Psoas muscle (tissue), 8 donors: ENCODE measurements around the gene VSTM2B. TPM values are rescaled to one million over a fixed set of nuclear protein-coding genes. Genes with fewer than 3 reads are reported as not detected.

Source experiments
- ATAC-seq, 4 donors: fragments of 200-7000 bp; cut with Tn5 transposase; one replicate each; pipeline ENCODE4 v1.9.1; 2020; ENCODE audit warnings: moderate library complexity in 3 of 4, mild to moderate bottlenecking in 2 of 4
- DNase-seq, 2 donors: peaks; one replicate each; pipeline ENCODE4 v3.0.0-alpha.2; 2020
- H3K27ac ChIP-seq: fragments of 200-600 bp; one replicate; pipeline ENCODE4 v1.8.0; 2022
- H3K27me3 ChIP-seq, 3 donors: fragments of 200-600 bp in 1 of 3; one replicate each; pipeline versions ENCODE4 v1.6.1 to v1.8.0; 2013 to 2022; ENCODE audit warnings: low read length in 2 of 3, mild to moderate bottlenecking in 2 of 3, moderate library complexity in 1 of 3; ENCODE audit not compliant: insufficient read depth in 3 of 3
- H3K36me3 ChIP-seq, 2 donors: fragments of 200-600 bp in 1 of 2; one replicate each; pipeline versions ENCODE4 v1.6.1 to v1.8.0; 2013 to 2022; ENCODE audit warnings: low read depth in 1 of 2, mild to moderate bottlenecking in 1 of 2, moderate library complexity in 1 of 2; ENCODE audit not compliant: insufficient read depth in 1 of 2
- H3K4me1 ChIP-seq: fragments of 200-600 bp; one replicate; pipeline ENCODE4 v1.8.0; 2022
- H3K4me3 ChIP-seq: fragments of 200-600 bp; one replicate; pipeline ENCODE4 v1.8.0; 2022; ENCODE audit warnings: mild to moderate bottlenecking
- H3K9me3 ChIP-seq: fragments of 200-600 bp; one replicate; pipeline ENCODE4 v1.8.0; 2022
- CTCF ChIP-seq: fragments of 200-600 bp; IDR thresholded peaks from one replicate; pipeline ENCODE4 v1.8.0; 2022; ENCODE audit warnings: antibody characterized with exemption
- WGBS, 3 donors: extraction: QIAGEN DNeasy Blood & Tissue Kit; methylation state at CpG; one replicate each; pipeline versions ENCODE4 v1.1.6 to v1.1.7; 2013; 5-methylcytosine and 5-hydroxymethylcytosine counted together
- intact Hi-C, 2 donors: fragments of 100-400 bp; cut with DNase I; formaldehyde crosslinking; loops; one replicate each; pipeline versions ENCODE4 v1.11.0 to v1.14.2; 2022
- polyA plus RNA-seq, 3 donors: library from polyadenylated mRNA; stranded (reverse); fragments of 200-250 nt; gene quantifications; one replicate each; pipeline ENCODE4 v1.2.3, GENCODE V29; 2013
- total RNA-seq, 4 donors: library from RNA; stranded (reverse); fragmentation: NEBNext Ultra II Directional in 2 of 4; extraction: Animal tissue kit (Norgen Biotek cat#: 25700) in 2 of 4; gene quantifications; one replicate each; pipeline versions ENCODE4 v1.2.1 to v1.2.4, GENCODE V29; 2021 to 2023
- donor health status: healthy with polysubstance abuse.
- donor health status: DM: no; HTN: no; CAD: no; lungs with moderate emphysema.
- donor health status: Bipolar disorder and iron deficiency.
- donor health status: healthy.
- donor health status: DM: yes; HTN: yes; CAD: no.
- donor health status: DM: no; HTN: no; CAD: no.
- donor health status: DM: no; HTN: no; CAD: no.
- donor health status: DM: yes; HTN: yes; CAD: no.

VSTM2B gene
- total and polyA plus RNA-seq, 7 donors, result not detected

DNA sequence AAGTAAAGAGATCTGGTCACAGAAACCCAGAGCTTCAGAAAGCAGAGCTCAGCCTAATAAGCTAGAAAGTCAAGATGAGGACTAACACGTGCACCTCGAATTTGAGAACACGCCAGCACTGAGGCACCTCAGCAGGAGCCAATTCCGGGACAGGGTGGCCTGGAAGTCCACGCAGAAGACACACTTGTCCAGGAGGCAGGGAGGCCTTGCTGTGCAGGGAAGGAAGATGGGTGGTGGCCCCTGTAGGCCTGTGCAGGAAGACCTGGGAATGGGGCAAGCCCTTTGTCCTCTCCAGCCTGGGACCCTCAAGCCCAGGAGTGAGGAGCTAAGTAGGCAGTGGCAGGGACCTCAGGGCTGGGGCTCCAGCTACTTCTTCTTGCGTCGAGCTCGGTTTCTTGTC, 16.3 kb upstream of the VSTM2B start:
- Histone ChIP-seq H3K36me3 (no peaks in the 10 kb centered on the region), H3K9me3 (no peaks in the 10 kb centered on the region), H3K4me3 (no peak overlapping the region), H3K27me3 (peaks cover 0 to 15% (median 8%) of the 10 kb centered on the region in 3 donors), H3K4me1 (no peaks in the 10 kb centered on the region), H3K27ac (no peak overlapping the region)
- no peak for TF ChIP-seq CTCF
- DNase-seq (no peak), ATAC-seq (no peak)
- intact Hi-C loops, result no loop called here
- WGBS, 3 donors, result 83 to 87% (median 83%) methylated on average over 8 of the region's 8 CpGs

- Histone ChIP-seq H3K9me3 (no peaks in the 10 kb centered on the region), H3K27ac (no peak overlapping the region), H3K4me1 (no peaks in the 10 kb centered on the region), H3K27me3 (peaks cover 0 to 15% (median 6%) of the 10 kb centered on the region in 3 donors), H3K4me3 (no peak overlapping the region), H3K36me3 (no peaks in the 10 kb centered on the region)
- TF ChIP-seq CTCF, result no peak
- DNase-seq (no peak), ATAC-seq (no peak)
- intact Hi-C loops, result no loop called here
- WGBS, 3 donors, result 69 to 75% (median 71%) methylated on average over 9 of the region's 9 CpGs
Measured at GRCh38 chr19:29510701-29511265, 15.0 kb upstream of the VSTM2B start.

DNA sequence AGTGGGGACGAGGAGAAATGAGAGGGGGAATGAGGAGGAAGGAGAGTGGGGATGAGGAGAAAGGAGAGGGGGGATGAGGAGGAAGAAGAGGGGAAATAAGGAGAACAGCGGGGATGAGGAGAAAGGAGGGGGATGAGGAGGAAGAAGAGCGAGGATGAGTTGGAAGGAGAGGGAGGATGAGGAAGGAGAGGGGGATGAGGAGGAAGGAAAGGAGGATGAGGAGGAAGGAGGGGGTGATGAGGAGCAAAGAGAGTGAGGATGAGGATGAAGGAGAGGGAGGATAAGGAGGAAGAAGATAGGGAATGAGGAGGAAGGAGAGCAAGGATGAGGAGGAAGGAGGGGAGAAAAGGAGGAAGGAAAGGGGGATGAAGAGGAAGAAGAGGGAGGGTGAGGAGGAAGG, 14.0 kb upstream of the VSTM2B start:
- TF ChIP-seq CTCF, result no peak
- no peaks in the 10 kb centered on the region for H3K36me3 ChIP-seq
- whole genome bisulfite sequencing, 3 donors, result 69 to 73% (median 72%) methylated on average over 3 of the region's 3 CpGs
- intact Hi-C loops, result no loop called here
- H3K9me3 ChIP-seq, result no peaks in the 10 kb centered on the region
- no peak for DNase-seq
- H3K27me3 ChIP-seq, result peaks cover 0 to 15% (median 8%) of the 10 kb centered on the region in 3 donors
- no peaks in the 10 kb centered on the region for H3K4me1 ChIP-seq
- no peak for ATAC-seq
- no peak overlapping the region for H3K4me3 ChIP-seq
- H3K27ac ChIP-seq, result no peak overlapping the region

- Histone ChIP-seq H3K36me3 (no peaks in the 10 kb centered on the region), H3K9me3 (no peaks in the 10 kb centered on the region), H3K27me3 (peaks cover 0 to 9% (median 8%) of the 10 kb centered on the region in 3 donors), H3K4me3 (no peak overlapping the region), H3K27ac (no peak overlapping the region), H3K4me1 (no peaks in the 10 kb centered on the region)
- TF ChIP-seq CTCF, result no peak
- DNase-seq (no peak), ATAC-seq (no peak)
- 40 to 50% (median 49%) methylated on average over 1 of the region's 1 CpG for WGBS, 3 donors
- intact Hi-C loops, result no loop called here
Measured at GRCh38 chr19:29512748-29513147, 13.0 kb upstream of the VSTM2B start.
